Activated B cell treated with CpG ODN at 0.5 μM for 24 hours (primary cell): ENCODE results near the gene LMX1B. TPM values are rescaled to one million over a fixed set of nuclear protein-coding genes. Genes with fewer than 3 reads are reported as not detected.

Experiments
- ATAC-seq: fragments of 200-7000 bp; cut with Tn5 transposase; one replicate; pipeline ENCODE4 v1.10.0; 2021; ENCODE audit warnings: low read depth, mild to moderate bottlenecking, moderate library complexity
- CTCF ChIA-PET: fragments of 350-600 bp; sonication (Branson Sonifier 250); formaldehyde crosslinking; loops from one replicate; lab custom pipeline; 2021; ENCODE audit warnings: antibody characterized with exemption; lab: Charles Lee
- POLR2A ChIA-PET: fragments of 350-600 bp; sonication (Branson Sonifier 250); formaldehyde crosslinking; loops from one replicate; lab custom pipeline; 2021; ENCODE audit warnings: antibody characterized with exemption; lab: Charles Lee
- DNase-seq: peaks from one replicate; pipeline ENCODE4 v3.0.0; 2022
- H3K27ac Mint-ChIP-seq: one replicate; pipeline ENCODE4 v1.8.0; 2020; ENCODE audit warnings: mixed read lengths
- H3K27me3 Mint-ChIP-seq: one replicate; pipeline ENCODE4 v1.8.0; 2021; ENCODE audit warnings: mixed read lengths
- H3K36me3 Mint-ChIP-seq: one replicate; pipeline ENCODE4 v1.8.0; 2021; ENCODE audit warnings: low read depth, mixed read lengths
- H3K4me1 Mint-ChIP-seq: one replicate; pipeline ENCODE4 v1.8.0; 2021; ENCODE audit warnings: mixed read lengths
- H3K4me3 Mint-ChIP-seq: one replicate; pipeline ENCODE4 v1.8.0; 2020; ENCODE audit warnings: mild to moderate bottlenecking, mixed read lengths
- H3K9me3 Mint-ChIP-seq: one replicate; pipeline ENCODE4 v1.8.0; 2020; ENCODE audit warnings: mixed read lengths
- CTCF ChIP-seq: fragments of 200-600 bp; IDR thresholded peaks from one replicate; pipeline ENCODE4 v1.8.0; 2022; ENCODE audit warnings: antibody characterized with exemption, mild to moderate bottlenecking
- intact Hi-C: fragments of 100-400 bp; cut with micrococcal nuclease; formaldehyde crosslinking; loops from one replicate; pipeline ENCODE4 v1.15.1; 2024
- total RNA-seq: library from RNA; stranded (reverse); gene quantifications from 2 replicates; pipeline ENCODE4 v1.2.3, GENCODE V29; 2022

LMX1B gene
- total RNA-seq, 1 donor from 2014 or later: not detected

GRCh38 chr9:126745574-126746411, 132.1 kb downstream of the LMX1B start:
- DNase-seq (no peak), ATAC-seq (peak; percentile 52)
- Mint-ChIP-seq H3K27me3 (peaks cover under 1% of the 10 kb centered on the region), H3K36me3 (no peaks in the 10 kb centered on the region), H3K9me3 (no peaks in the 10 kb centered on the region), H3K4me1 (peaks cover 37% of the 10 kb centered on the region), H3K4me3 (peak overlapping the region; percentile 25), H3K27ac (peak overlapping the region; percentile 73)
- TF ChIP-seq CTCF: no peak
- intact Hi-C loops: loop anchor here (5.0 kb wide), 1 partner anchor 38 kb away; no protein-coding TSS in a partner anchor
- ChIA-PET POLR2A (interaction anchor here (0.7 to 3.6 kb wide), 2 partner anchors 22 to 912 kb away, joined by 9 to 17 read pairs; no protein-coding TSS in a partner anchor), CTCF (interaction anchor here (1.0 to 1.2 kb wide), 2 partner anchors 36 to 39 kb away, joined by 3 read pairs; no protein-coding TSS in a partner anchor)

Other genes with a start within 250 kb of the LMX1B start
- gene ZBTB43, start 191.1 kb downstream of the LMX1B start, total RNA-seq: 20.3 and 22.8 TPM in 2 replicates
- 7.9 and 8.9 TPM in 2 replicates for gene ZBTB34, start 246.7 kb downstream of the LMX1B start, total RNA-seq